Measurements from ENCODE around the gene FCGR3A. TPM values are rescaled to one million over a fixed set of nuclear protein-coding genes. Genes with fewer than 3 reads are reported as not detected.
"Not testable (repeated sequence)": the region's sequence is repeated elsewhere in the genome, so short reads cannot be mapped to it uniquely, and the experiment has no call there.

Gene FCGR3A
- total and polyA plus RNA-seq, 2 of the 4 experiments (the other 2 are of a cell fraction): not detected

- DNase-seq; H2AFZ ChIP-seq (replicated peaks; ENCODE audit: low read length, poor library complexity); CTCF ChIA-PET; H2BK5ac ChIP-seq (ENCODE audit: low read depth, low read length, poor library complexity, severe bottlenecking); H3K9me1 ChIP-seq (ENCODE audit: insufficient read depth, low read length); H3K36me3 ChIP-seq (ENCODE audit: control insufficient read depth, insufficient read depth, low read length); H3K56ac ChIP-seq (ENCODE audit: extremely low read depth, insufficient read depth, low read length); H3K27ac ChIP-seq (ENCODE audit: insufficient read depth, low read length); ATAC-seq (ENCODE audit: low read depth); H4K8ac ChIP-seq (ENCODE audit: low read depth in 2 of 2, low read length in 2 of 2); H2AK9ac ChIP-seq (replicated peaks; ENCODE audit: low read depth, low read length, poor library complexity); POLR2A ChIA-PET (ENCODE audit: unreplicated experiment); H3K4ac ChIP-seq (ENCODE audit: low read depth, low read length); H4K20me1 ChIP-seq (ENCODE audit: insufficient read depth, low read length); H3K27me3 ChIP-seq (ENCODE audit: control insufficient read depth, insufficient read depth, low read length); H2AK5ac ChIP-seq (ENCODE audit: low read depth, low read length); H2BK20ac ChIP-seq (ENCODE audit: low read depth, low read length); in situ Hi-C loops (cut with MboI; ENCODE audit: low sequenced_read_pairs); H3K4me3 ChIP-seq (ENCODE audit: insufficient read depth, low read depth, low read length); H3K18ac ChIP-seq (ENCODE audit: low read depth, low read length); H2BK120ac ChIP-seq (ENCODE audit: low read depth, low read length); H3K23ac ChIP-seq (ENCODE audit: low read depth, low read length); dilution Hi-C loops (cut with HindIII; ENCODE audit: low sequenced_read_pairs, unreplicated experiment); H3K9me3 ChIP-seq (ENCODE audit: control insufficient read depth, insufficient read depth, low read length); H4K5ac ChIP-seq (ENCODE audit: low read depth, low read length); H3K9ac ChIP-seq (ENCODE audit: low read depth, low read length); H3K14ac ChIP-seq (replicated peaks; ENCODE audit: low read depth, low read length); H3K79me1 ChIP-seq (ENCODE audit: low read depth in 1 of 2, low read length in 2 of 2); BruUV-seq (replicated peaks); intact Hi-C loops (cut with micrococcal nuclease); H3K4me2 ChIP-seq (ENCODE audit: low read depth, low read length); H3K4me1 ChIP-seq (ENCODE audit: control insufficient read depth, insufficient read depth, low read length); H2BK15ac ChIP-seq (ENCODE audit: low read depth, low read length); H4K91ac ChIP-seq (ENCODE audit: insufficient read depth, low read depth, low read length): not testable (repeated sequence)
- WGBS, 2 experiments (ENCODE audit: extremely low coverage in 2 of 2, insufficient read length in 1 of 2): no CpG with 5 or more reads among the region's 2 CpGs
Observed at GRCh38 chr1:161595173-161595572, 45.6 kb upstream of the FCGR3A start.

GRCh38 chr1:161594269-161594984 is 44.8 kb upstream of the FCGR3A start:
- CTCF ChIA-PET; H3K23ac ChIP-seq (ENCODE audit: low read depth, low read length); H3K9me3 ChIP-seq (ENCODE audit: control insufficient read depth, insufficient read depth, low read length); H4K91ac ChIP-seq (ENCODE audit: insufficient read depth, low read depth, low read length); ATAC-seq (ENCODE audit: low read depth); H2BK120ac ChIP-seq (ENCODE audit: low read depth, low read length); in situ Hi-C loops (cut with MboI; ENCODE audit: low sequenced_read_pairs); H3K56ac ChIP-seq (ENCODE audit: extremely low read depth, insufficient read depth, low read length); H3K27me3 ChIP-seq (ENCODE audit: control insufficient read depth, insufficient read depth, low read length); H2BK15ac ChIP-seq (ENCODE audit: low read depth, low read length); H4K5ac ChIP-seq (ENCODE audit: low read depth, low read length); H2AK5ac ChIP-seq (ENCODE audit: low read depth, low read length); H4K20me1 ChIP-seq (ENCODE audit: insufficient read depth, low read length); H3K18ac ChIP-seq (ENCODE audit: low read depth, low read length); H2AFZ ChIP-seq (replicated peaks; ENCODE audit: low read length, poor library complexity); H4K8ac ChIP-seq (ENCODE audit: low read depth in 2 of 2, low read length in 2 of 2); H3K36me3 ChIP-seq (ENCODE audit: control insufficient read depth, insufficient read depth, low read length); H3K14ac ChIP-seq (replicated peaks; ENCODE audit: low read depth, low read length); H3K27ac ChIP-seq (ENCODE audit: insufficient read depth, low read length); H3K79me1 ChIP-seq (ENCODE audit: low read depth in 1 of 2, low read length in 2 of 2); DNase-seq; H3K9me1 ChIP-seq (ENCODE audit: insufficient read depth, low read length); H2AK9ac ChIP-seq (replicated peaks; ENCODE audit: low read depth, low read length, poor library complexity); H3K4me1 ChIP-seq (ENCODE audit: control insufficient read depth, insufficient read depth, low read length); H2BK5ac ChIP-seq (ENCODE audit: low read depth, low read length, poor library complexity, severe bottlenecking); H3K4ac ChIP-seq (ENCODE audit: low read depth, low read length); dilution Hi-C loops (cut with HindIII; ENCODE audit: low sequenced_read_pairs, unreplicated experiment); BruUV-seq (replicated peaks); H3K9ac ChIP-seq (ENCODE audit: low read depth, low read length); H3K4me3 ChIP-seq (ENCODE audit: insufficient read depth, low read depth, low read length); intact Hi-C loops (cut with micrococcal nuclease); H2BK20ac ChIP-seq (ENCODE audit: low read depth, low read length); POLR2A ChIA-PET (ENCODE audit: unreplicated experiment); H3K4me2 ChIP-seq (ENCODE audit: low read depth, low read length): not testable (repeated sequence)
- no CpG with 5 or more reads among the region's 4 CpGs for WGBS, 2 experiments (ENCODE audit: extremely low coverage in 2 of 2, insufficient read length in 1 of 2)

Measured in IMR-90 (cell line).